WTC11 (cell line): ENCODE data around the gene PREB.

Experiments used
- FOXJ3 ChIP-seq: sonication (generic); formaldehyde crosslinking; IDR thresholded peaks from 2 replicates; pipeline ENCODE4 v1.9.0; 2021; ENCODE audit warnings: missing genetic modification reagents, mild to moderate bottlenecking, borderline replicate concordance
- GABPB1 ChIP-seq: sonication (generic); formaldehyde crosslinking; IDR thresholded peaks from 2 replicates; pipeline ENCODE4 v1.8.1; 2023; ENCODE audit warnings: mild to moderate bottlenecking, missing genetic modification reagents
- GTF2I ChIP-seq: fragments of 250-450 bp; sonication (Bioruptor Pico); conservative IDR thresholded peaks from 2 replicates; pipeline ENCODE4 v1.4.0; 2021; ENCODE audit warnings: mild to moderate bottlenecking
- JUN ChIP-seq: sonication (generic); formaldehyde crosslinking; IDR thresholded peaks from 2 replicates; pipeline ENCODE4 v1.8.0; 2023; ENCODE audit warnings: mild to moderate bottlenecking, missing genetic modification reagents
- TEAD4 ChIP-seq: sonication (generic); formaldehyde crosslinking; IDR thresholded peaks from 2 replicates; pipeline ENCODE4 v1.8.0; 2022; ENCODE audit warnings: mild to moderate bottlenecking, missing genetic modification reagents
- ZNF232 ChIP-seq: sonication (generic); formaldehyde crosslinking; IDR thresholded peaks from 2 replicates; pipeline ENCODE4 v1.8.0; 2022; ENCODE audit warnings: mild to moderate bottlenecking, missing genetic modification reagents
- TF ChIP-seq, protein P1 (sequence below): fragments of 200-600 bp; IDR thresholded peaks from 2 replicates; pipeline ENCODE4 v1.8.0; 2022; ENCODE audit warnings: antibody characterized with exemption
- TF ChIP-seq, protein P2 (sequence below): sonication (generic); formaldehyde crosslinking; IDR thresholded peaks from 2 replicates; pipeline ENCODE4 v1.8.1; 2023; ENCODE audit warnings: mild to moderate bottlenecking, missing genetic modification reagents, moderate library complexity

DNA sequence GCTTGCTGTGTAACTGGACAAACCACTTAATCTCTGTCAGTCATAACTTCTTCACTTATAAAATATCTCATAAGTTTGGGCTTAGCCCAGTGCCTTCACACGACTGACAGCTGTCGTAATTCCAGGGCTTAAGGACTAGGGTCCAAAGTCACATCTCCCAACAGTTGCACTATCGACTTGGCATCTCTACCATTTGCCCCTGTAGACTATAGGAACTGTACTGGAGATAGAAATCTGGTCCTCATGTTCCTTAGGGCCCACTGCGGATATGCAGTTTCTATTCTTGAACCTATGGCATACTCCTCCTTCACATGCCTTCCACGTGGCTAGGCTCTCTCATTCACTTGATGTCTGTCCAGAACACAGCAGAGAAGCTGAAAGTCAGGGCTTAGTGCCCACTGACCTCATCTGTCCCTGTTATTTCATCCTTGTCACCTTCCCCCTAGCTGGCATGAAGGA lies 8.2 kb downstream of the PREB start:
- TF ChIP-seq ZNF232 (CRISPR knock-in tag): no peak
- TF ChIP-seq, protein P1, sequence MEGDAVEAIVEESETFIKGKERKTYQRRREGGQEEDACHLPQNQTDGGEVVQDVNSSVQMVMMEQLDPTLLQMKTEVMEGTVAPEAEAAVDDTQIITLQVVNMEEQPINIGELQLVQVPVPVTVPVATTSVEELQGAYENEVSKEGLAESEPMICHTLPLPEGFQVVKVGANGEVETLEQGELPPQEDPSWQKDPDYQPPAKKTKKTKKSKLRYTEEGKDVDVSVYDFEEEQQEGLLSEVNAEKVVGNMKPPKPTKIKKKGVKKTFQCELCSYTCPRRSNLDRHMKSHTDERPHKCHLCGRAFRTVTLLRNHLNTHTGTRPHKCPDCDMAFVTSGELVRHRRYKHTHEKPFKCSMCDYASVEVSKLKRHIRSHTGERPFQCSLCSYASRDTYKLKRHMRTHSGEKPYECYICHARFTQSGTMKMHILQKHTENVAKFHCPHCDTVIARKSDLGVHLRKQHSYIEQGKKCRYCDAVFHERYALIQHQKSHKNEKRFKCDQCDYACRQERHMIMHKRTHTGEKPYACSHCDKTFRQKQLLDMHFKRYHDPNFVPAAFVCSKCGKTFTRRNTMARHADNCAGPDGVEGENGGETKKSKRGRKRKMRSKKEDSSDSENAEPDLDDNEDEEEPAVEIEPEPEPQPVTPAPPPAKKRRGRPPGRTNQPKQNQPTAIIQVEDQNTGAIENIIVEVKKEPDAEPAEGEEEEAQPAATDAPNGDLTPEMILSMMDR: no peak
- no peak for TF ChIP-seq FOXJ3
- no peak for TF ChIP-seq TEAD4
- TF ChIP-seq, protein P2, sequence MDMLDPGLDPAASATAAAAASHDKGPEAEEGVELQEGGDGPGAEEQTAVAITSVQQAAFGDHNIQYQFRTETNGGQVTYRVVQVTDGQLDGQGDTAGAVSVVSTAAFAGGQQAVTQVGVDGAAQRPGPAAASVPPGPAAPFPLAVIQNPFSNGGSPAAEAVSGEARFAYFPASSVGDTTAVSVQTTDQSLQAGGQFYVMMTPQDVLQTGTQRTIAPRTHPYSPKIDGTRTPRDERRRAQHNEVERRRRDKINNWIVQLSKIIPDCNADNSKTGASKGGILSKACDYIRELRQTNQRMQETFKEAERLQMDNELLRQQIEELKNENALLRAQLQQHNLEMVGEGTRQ (CRISPR knock-in tag): no peak
- 0 out of 2 replicates have a peak, but pooled peaks have one; percentile 14 for TF ChIP-seq GABPB1 (CRISPR knock-in tag)
- no peak for TF ChIP-seq GTF2I (CRISPR knock-in tag)
- no peak for TF ChIP-seq JUN (CRISPR knock-in tag)
